HEK293T (cell line): ENCODE data around the gene PALLD.

Experiments used
- CTCF ChIA-PET: fragments of 350-600 bp; formaldehyde crosslinking; extraction: SDS; loops from one replicate; lab custom pipeline; 2021; ENCODE audit warnings: antibody characterized with exemption, inconsistent platforms; lab: Yijun Ruan, JAX
- POLR2A ChIA-PET: fragments of 350-600 bp; formaldehyde crosslinking; extraction: SDS; loops from one replicate; lab custom pipeline; 2020; ENCODE audit warnings: antibody characterized with exemption, inconsistent platforms; lab: Yijun Ruan, JAX
- DNase-seq: peaks from one replicate; pipeline ENCODE4 v3.0.0; 2012; ENCODE audit warnings: mixed read lengths; ENCODE audit errors: extremely low spot score
- ARNT ChIP-seq: fragments of 450-650 bp; IDR thresholded peaks from 2 replicates; pipeline ENCODE4 v1.6.1; 2017; ENCODE audit warnings: mild to moderate bottlenecking
- BHLHE40 ChIP-seq: fragments of 450-650 bp; IDR thresholded peaks from 2 replicates; pipeline ENCODE4 v1.6.1; 2016; ENCODE audit warnings: mild to moderate bottlenecking, moderate library complexity, borderline replicate concordance
- CTBP1 ChIP-seq: fragments of 450-650 bp; IDR thresholded peaks from 2 replicates; pipeline ENCODE4 v1.6.1; 2016; ENCODE audit warnings: borderline replicate concordance
- ELF4 ChIP-seq: fragments of 450-650 bp; IDR thresholded peaks from 2 replicates; pipeline ENCODE4 v1.6.1; 2017; ENCODE audit warnings: antibody characterized with exemption
- FOXA1 ChIP-seq: fragments of 450-650 bp; IDR thresholded peaks from 2 replicates; pipeline ENCODE4 v1.6.1; 2016; ENCODE audit warnings: mild to moderate bottlenecking
- FOXK2 ChIP-seq: fragments of 450-650 bp; IDR thresholded peaks from 2 replicates; pipeline ENCODE4 v1.6.1; 2016; ENCODE audit warnings: mild to moderate bottlenecking
- FOXM1 ChIP-seq: fragments of 450-650 bp; IDR thresholded peaks from 2 replicates; pipeline ENCODE4 v1.6.1; 2017; ENCODE audit warnings: mild to moderate bottlenecking, borderline replicate concordance
- HDGF ChIP-seq: fragments of 450-650 bp; IDR thresholded peaks from 2 replicates; pipeline ENCODE4 v1.6.1; 2017; ENCODE audit warnings: antibody characterized with exemption, borderline replicate concordance
- L3MBTL2 ChIP-seq: fragments of 450-650 bp; conservative IDR thresholded peaks from 2 replicates; pipeline ENCODE4 v1.6.1; 2016; ENCODE audit warnings: mild to moderate bottlenecking
- LEF1 ChIP-seq: fragments of 450-650 bp; IDR thresholded peaks from 2 replicates; pipeline ENCODE4 v1.6.1; 2017; ENCODE audit warnings: mild to moderate bottlenecking, borderline replicate concordance
- NFRKB ChIP-seq: fragments of 450-650 bp; IDR thresholded peaks from 2 replicates; pipeline ENCODE4 v1.6.1; 2016; ENCODE audit warnings: mild to moderate bottlenecking, moderate library complexity
- SP1 ChIP-seq: fragments of 450-650 bp; IDR thresholded peaks from 2 replicates; pipeline ENCODE4 v1.6.1; 2017
- SUZ12 ChIP-seq: fragments of 450-650 bp; IDR thresholded peaks from 2 replicates; pipeline ENCODE4 v1.6.1; 2016; ENCODE audit warnings: mild to moderate bottlenecking
- TARDBP ChIP-seq: fragments of 450-650 bp; IDR thresholded peaks from 2 replicates; pipeline ENCODE4 v1.6.1; 2016
- ZNF384 ChIP-seq: fragments of 450-650 bp; IDR thresholded peaks from 2 replicates; pipeline ENCODE4 v1.6.1; 2016
- TF ChIP-seq, protein P1 (sequence below): fragments of 450-650 bp; IDR thresholded peaks from 2 replicates; pipeline ENCODE4 v1.6.1; 2016

PALLD gene

DNA sequence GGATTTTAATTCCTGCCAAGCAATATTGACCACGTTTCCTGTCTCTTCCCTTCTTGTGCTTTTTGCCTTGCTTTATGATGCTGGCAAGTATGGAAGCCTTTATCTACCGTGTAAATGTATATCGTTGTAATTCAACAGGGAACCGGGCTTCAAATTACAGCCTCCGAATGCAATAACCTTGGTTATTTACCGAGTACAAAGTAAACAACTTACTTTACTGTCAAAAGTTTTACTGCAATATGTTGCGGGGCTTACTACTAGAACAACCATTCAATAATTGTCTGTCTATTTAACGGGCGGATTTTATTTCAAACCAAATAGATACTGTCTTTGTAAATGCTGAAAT, 73.1 kb downstream of the PALLD start:
- DNase-seq, result no peak
- POLR2A ChIA-PET, result no interaction called here
- CTCF ChIA-PET, result no interaction called here
- TF ChIP-seq ARNT (no peak), L3MBTL2 (no peak), ZNF384 (no peak), FOXA1 (peak; percentile 57; the same call in 1 of the 2 replicates), CTBP1 (no peak)

DNA sequence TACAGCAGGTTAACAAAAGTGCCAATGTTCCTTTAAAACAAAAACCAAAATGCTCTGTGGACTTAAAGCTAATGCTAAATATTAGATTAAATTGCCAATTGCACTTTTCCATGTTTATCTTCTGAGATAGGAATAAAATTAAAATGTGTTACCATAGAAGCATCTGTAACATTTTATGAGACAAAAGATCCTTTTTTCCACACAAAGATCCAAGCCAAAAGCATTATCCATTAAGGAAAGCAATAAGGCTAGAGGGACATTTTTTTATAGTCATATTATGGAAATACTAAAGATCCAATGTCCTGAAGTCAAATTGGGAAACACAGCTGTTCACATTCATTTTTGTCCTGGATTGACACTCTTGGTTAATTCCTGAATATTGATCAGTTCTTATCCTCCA, 73.6 kb downstream of the PALLD start:
- TF ChIP-seq SP1 (no peak), SUZ12 (no peak), FOXK2 (no peak), ARNT (no peak), ELF4 (no peak), CTBP1 (no peak), FOXM1 (no peak), TARDBP (no peak), HDGF (no peak), L3MBTL2 (no peak), ZNF384 (no peak), LEF1 (no peak), FOXA1 (no peak), BHLHE40 (no peak), NFRKB (no peak)
- TF ChIP-seq, protein P1, sequence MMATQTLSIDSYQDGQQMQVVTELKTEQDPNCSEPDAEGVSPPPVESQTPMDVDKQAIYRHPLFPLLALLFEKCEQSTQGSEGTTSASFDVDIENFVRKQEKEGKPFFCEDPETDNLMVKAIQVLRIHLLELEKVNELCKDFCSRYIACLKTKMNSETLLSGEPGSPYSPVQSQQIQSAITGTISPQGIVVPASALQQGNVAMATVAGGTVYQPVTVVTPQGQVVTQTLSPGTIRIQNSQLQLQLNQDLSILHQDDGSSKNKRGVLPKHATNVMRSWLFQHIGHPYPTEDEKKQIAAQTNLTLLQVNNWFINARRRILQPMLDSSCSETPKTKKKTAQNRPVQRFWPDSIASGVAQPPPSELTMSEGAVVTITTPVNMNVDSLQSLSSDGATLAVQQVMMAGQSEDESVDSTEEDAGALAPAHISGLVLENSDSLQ, result no peak
- no peak for DNase-seq
- ChIA-PET CTCF (interaction anchor here (1.5 kb wide), 1 partner anchor 15 kb away, joined by 7 read pairs; no protein-coding TSS in a partner anchor), POLR2A (no interaction called here)

DNA sequence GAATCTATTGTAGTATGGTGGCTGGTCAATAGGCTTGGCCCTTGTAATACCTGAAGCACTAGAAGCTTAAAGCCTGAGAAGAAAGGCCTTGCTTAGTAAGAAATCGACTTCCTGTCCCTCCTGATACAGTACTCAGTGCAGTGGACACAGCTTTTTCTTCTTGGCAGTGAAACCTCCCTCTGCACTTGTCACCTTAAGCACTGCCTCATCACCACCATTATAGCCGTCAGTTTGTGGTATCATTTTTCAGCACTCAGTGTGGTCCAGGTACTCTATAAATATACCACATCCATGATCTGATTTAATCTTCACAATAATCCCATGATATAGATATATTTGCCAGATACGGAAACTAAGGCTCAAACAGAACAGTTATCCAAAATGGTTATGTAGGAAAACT, 75.2 kb downstream of the PALLD start:
- POLR2A ChIA-PET, result interaction anchor here (0.7 kb wide), 1 partner anchor 438 kb away, joined by 3 read pairs; the partner anchor contains the start of gene CBR4
- CTCF ChIA-PET, result no interaction called here
- no peak for TF ChIP-seq FOXK2
- no peak for TF ChIP-seq ARNT
- no peak for TF ChIP-seq SUZ12
- TF ChIP-seq, protein P1, result no peak
- no peak for TF ChIP-seq FOXA1
- no peak for TF ChIP-seq ELF4
- TF ChIP-seq BHLHE40, result no peak
- no peak for TF ChIP-seq LEF1
- TF ChIP-seq HDGF, result no peak
- no peak for TF ChIP-seq ZNF384
- TF ChIP-seq SP1, result no peak
- TF ChIP-seq CTBP1, result no peak
- no peak for TF ChIP-seq TARDBP
- no peak for TF ChIP-seq FOXM1
- TF ChIP-seq NFRKB, result no peak
- TF ChIP-seq L3MBTL2, result no peak
- DNase-seq, result no peak

DNA sequence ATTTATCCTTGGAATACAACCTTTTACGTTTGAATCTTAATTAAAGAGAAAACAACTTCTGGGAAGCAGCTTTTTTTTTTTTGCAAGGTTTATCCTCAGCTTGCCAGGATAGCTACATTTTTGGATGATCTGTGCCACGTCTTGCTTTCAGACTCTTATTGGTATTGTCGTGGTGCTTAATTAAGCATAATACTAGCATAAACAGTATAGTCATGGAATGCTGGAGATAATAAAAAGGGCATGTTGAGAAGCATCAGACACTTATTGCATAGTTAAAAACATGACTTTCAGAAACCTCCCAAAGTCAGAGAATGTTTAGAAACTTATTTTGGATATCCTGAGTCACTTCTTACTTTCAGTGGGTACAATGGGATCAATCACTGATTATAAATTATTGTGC, 77.0 kb downstream of the PALLD start:
- TF ChIP-seq ELF4 (no peak), FOXM1 (no peak), TARDBP (no peak), BHLHE40 (no peak), L3MBTL2 (no peak), CTBP1 (no peak), SUZ12 (no peak), HDGF (no peak), ARNT (no peak), ZNF384 (no peak), FOXA1 (no peak), LEF1 (no peak)
- TF ChIP-seq, protein P1, result no peak
- ChIA-PET POLR2A (no interaction called here), CTCF (interaction anchor here (0.6 kb wide), 2 partner anchors 359 to 859 kb away, joined by 3 to 8 read pairs; no protein-coding TSS in a partner anchor)
- no peak for DNase-seq

DNA sequence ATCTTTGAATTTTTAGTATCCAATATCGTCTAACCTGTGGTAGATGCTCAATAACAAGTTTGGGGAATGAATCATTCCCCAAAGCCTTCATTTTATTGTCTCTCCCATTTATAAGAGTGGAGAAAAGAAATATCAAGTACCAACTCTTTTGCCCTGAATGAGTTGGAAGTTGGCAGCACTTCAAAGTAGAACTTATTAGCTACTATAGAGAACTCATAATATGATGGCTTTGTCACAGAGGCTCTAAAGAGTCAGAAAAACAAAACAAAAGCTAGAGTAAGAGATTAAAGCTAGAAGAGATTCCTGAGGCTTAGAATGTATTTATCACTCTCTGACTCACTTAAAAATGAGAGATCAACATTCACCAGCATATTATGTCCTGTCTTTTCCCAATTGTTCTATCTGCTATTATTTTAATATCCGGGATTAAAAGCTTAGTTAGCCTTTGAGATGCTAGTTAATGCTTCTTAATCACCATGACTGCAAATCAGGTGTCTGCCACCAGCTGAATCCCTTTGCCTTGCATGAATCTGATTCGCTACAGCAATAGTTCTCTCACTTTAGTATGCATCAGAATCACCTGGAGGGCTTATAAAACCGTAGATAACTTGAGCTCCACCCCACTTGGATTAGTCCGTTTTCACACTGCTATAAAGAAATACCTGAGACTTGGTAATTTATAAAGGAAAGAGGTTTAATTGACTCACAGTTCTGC, 77.9 kb downstream of the PALLD start:
- ChIA-PET POLR2A (no interaction called here), CTCF (interaction anchor here (0.6 kb wide), 1 partner anchor 9 kb away, joined by 3 read pairs; no protein-coding TSS in a partner anchor)
- TF ChIP-seq FOXK2 (no peak), ARNT (no peak), TARDBP (no peak), ZNF384 (no peak), HDGF (no peak), FOXA1 (no peak), BHLHE40 (no peak), L3MBTL2 (no peak)
- TF ChIP-seq, protein P1, result no peak
- no peak for DNase-seq

DNA sequence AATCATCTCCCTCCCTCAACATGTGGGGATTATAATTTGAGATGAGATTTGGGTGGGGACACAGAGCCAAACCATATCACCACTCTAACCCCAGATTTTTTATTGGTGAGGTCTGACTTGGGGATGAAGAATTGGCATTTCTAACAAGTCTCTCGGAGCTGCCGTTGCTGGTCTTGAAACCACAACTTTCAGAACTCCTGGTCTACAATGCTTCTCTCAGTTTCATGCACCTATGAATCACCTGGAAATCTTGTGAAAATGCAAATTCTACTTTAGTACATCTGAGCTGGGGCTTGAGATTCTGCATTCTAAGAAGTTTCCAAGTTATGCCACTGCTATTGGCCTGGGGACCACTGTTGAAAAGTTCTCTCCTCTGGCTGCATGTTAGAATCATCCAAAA, 78.6 kb downstream of the PALLD start:
- no peak for TF ChIP-seq SUZ12
- DNase-seq, result no peak
- ChIA-PET CTCF (no interaction called here), POLR2A (no interaction called here)
